GM12801 (cell line): Measurements from ENCODE around the gene CYP2D6.

Source experiments
- TF ChIP-seq, protein P1 (sequence below): IDR thresholded peaks from one replicate; pipeline ENCODE4 v1.5.1; 2011; ENCODE audit warnings: control low read depth; ENCODE audit not compliant: insufficient read length; ENCODE audit errors: extremely low read depth

The CYP2D6 gene

DNA sequence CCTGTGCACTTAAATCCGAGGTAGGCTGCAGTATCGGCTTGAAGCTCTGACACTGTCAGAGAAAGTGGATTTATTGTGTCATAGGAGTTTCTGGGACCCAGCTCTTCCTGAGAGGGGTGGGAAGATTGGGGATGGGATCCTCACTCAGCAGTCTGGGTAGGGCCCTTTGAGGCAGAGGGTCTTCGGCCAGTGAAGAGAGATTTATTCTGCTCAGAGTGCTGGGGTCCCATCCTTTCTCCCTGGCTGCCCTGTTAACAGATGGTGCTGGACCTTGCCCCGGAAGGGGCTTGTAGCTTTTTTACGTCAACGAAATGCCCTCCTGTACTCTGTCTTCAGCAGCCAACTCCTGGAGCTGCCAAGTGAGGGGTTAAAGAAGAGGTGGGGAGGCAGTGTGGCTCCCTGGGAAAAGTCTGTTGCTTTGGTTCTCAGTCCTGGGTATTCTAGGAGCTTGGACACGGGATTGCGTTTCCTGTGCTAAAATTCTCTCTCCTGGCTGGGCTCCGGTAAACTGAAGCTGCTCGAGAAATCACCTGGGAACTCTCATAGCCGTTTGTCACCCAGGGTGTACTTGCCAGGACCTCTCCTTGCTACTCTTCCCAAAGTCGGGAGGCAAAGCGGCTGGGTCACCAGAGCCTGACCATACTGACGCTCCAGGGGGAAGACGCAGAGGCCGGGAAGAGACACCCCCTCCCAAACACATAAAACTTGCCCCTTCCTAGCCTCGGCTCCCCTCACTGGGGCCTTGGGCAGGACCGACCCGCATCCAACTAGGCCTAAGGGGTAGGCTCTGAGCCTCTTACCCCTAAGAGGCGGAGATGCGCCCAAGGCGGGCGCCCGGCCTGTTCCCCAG is 51.9 kb downstream of the CYP2D6 start:
- TF ChIP-seq, protein P1, sequence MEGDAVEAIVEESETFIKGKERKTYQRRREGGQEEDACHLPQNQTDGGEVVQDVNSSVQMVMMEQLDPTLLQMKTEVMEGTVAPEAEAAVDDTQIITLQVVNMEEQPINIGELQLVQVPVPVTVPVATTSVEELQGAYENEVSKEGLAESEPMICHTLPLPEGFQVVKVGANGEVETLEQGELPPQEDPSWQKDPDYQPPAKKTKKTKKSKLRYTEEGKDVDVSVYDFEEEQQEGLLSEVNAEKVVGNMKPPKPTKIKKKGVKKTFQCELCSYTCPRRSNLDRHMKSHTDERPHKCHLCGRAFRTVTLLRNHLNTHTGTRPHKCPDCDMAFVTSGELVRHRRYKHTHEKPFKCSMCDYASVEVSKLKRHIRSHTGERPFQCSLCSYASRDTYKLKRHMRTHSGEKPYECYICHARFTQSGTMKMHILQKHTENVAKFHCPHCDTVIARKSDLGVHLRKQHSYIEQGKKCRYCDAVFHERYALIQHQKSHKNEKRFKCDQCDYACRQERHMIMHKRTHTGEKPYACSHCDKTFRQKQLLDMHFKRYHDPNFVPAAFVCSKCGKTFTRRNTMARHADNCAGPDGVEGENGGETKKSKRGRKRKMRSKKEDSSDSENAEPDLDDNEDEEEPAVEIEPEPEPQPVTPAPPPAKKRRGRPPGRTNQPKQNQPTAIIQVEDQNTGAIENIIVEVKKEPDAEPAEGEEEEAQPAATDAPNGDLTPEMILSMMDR: no peak

DNA sequence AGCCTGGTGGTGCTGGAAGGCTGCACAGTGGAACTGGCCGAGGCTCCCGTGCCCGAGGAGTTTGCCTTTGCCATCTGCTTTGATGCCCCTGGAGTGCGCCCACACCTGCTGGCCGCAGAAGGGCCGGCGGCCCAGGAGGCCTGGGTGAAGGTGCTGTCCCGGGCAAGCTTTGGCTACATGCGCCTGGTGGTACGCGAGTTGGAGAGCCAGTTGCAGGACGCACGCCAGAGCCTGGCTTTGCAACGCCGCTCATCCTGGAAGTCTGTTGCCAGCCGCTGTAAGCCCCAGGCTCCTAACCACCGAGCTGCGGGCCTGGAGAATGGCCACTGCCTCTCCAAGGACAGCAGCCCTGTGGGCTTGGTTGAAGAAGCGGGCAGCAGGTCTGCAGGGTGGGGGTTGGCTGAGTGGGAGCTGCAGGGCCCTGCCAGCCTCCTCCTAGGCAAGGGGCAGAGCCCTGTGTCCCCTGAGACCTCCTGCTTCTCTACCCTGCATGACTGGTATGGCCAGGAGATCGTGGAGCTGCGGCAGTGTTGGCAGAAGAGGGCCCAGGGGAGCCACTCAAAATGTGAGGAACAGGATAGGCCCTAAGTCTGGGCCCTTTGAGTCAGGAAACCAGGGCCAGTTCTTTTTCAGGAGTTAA is 53.0 kb downstream of the CYP2D6 start:
- TF ChIP-seq, protein P1: no peak

DNA sequence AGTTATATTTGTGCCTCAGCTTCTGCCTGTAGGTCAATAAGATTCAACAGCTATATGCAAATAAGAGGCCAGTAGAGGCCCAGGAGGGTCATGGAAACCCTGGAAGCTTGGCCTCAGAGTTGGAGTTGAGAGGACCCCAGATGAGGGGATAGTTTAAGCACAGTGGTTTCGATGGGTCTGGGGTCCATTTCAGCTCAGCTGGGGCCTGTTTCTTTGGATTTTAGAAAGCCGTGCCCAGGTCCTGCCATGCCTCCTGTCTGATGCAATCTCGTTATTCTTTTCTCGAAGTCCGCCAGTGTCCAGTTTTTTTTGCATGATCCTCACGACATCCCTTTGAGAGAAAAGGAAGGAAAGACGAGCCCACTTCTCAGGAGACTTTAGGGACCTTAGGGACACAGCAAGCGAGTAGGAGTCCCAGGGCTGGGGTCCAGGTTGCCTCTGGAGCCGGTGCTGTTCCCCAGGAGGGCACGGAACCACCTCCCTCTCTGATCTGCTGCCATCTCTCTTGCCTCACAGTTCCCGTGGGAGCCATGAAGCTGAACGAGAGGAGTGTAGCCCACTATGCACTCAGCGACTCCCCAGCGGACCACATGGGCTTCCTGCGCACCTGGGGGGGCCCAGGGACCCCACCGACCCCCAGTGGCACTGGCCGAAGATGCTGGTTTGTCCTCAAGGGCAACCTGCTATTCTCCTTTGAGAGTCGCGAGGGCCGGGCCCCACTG is 53.7 kb downstream of the CYP2D6 start:
- TF ChIP-seq, protein P1: no peak
